Measurements from ENCODE around the gene MT4.

Gene MT4

DNA sequence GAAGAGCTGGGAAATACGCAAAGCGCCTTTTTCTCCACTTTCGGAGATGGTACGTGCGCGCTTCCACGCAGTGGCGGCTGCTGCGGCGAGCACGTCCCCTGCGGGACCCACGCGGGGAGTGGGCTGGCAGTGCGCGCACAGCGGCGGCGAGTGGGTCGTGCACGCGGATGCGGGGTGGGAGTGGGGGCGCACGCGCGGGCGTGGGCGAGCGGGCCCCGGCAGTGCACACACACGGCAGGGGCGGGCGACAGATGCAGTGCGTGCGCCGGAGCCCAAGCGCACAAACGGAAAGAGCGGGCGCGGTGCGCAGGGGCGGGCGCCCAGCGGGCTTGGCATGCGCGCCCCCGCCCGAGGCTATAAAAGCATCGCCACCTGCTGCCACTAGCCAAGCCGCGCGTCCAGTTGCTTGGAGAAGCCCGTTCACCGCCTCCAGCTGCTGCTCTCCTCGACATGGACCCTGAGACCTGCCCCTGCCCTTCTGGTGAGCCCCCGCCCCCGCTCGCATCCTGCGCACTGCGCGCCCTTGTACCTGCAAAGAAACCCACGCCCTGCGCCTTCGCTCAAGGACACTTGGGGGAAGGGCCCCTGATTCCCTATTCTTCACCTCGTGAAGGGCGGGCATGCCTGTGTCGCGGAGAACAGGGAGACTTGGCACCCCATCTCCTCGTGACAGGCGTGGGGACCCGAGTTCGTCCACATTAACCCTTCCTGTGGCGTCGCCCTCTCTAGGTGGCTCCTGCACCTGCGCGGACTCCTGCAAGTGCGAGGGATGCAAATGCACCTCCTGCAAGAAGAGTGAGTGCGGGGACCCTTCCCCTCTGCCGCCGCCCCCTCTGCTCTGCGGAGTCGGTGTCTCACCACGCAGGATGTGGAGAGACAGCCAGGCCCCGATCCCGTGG is 24.5 kb downstream of the MT4 start, which contains the start of gene MT3:
MT3 (plus strand) TSS at position 388 of the 899 bp plus-strand sequence; CDS start at position 451, 63 bp downstream.
- TF ChIP-seq CTCF (IDR thresholded peaks at IDR 0.05), result no peak
- DNase-seq (ENCODE audit: low spot score), result no peak
- Histone ChIP-seq H3K27ac (no peak within 1 kb of the TSS), H3K4me3 (peak within 1 kb of the TSS; percentile 75)

- peak; percentile 46 for DNase-seq (ENCODE audit: low spot score)
These were observed 26.6 kb downstream of the MT4 start for GRCh38 chr16:56591377-56592060.

DNA sequence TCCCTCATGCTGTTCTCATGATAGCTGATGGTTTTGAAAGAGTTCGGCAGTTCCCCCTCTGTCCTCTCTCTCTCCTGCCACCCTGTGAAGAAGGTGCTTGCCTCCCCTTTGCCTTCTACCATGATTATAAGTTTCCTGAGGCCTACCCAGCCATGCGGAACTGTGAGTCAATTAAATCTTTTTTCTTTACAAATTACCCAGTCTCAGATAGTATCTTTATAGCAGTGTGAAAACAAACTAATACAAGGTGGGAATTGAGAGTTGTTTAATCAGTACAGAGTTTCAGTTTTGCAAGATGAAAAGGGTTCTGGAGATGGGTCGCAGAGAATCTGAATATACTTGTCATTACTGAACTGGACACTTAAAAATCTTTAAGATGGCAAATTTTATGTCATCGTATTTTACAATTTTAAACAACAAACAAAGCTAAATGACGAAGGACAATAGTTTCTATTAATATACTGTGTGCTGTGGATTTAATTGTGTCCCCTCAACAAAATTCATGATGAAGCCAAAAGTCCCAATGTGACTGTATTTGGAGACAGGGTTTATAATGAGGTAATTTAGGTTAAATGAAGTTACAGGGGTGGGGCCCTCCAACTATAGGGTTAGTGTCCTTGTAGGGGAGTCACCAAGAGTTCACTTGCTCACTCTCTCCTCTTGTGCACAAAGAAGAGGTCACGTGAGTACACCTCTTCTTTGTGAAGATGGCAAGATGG is 28.9 kb downstream of the MT4 start:
- no peak for DNase-seq (ENCODE audit: low spot score)
- Histone ChIP-seq H3K27ac (no peak overlapping the region), H3K4me3 (no peak overlapping the region)
- TF ChIP-seq CTCF (IDR thresholded peaks at IDR 0.05), result no peak

More at GRCh38 chr16:56591377-56592060, 26.6 kb downstream of the MT4 start:
- no peak overlapping the region for H3K4me3 ChIP-seq
- no peak overlapping the region for H3K27ac ChIP-seq
- no peak for TF ChIP-seq CTCF (IDR thresholded peaks at IDR 0.05)

- no peak overlapping the region for H3K27ac ChIP-seq
- TF ChIP-seq CTCF (IDR thresholded peaks at IDR 0.05), result no peak
- H3K4me3 ChIP-seq, result no peak overlapping the region
- no peak for DNase-seq (ENCODE audit: low spot score)
These were observed 29.4 kb downstream of the MT4 start for GRCh38 chr16:56594292-56594619.

- H3K27ac ChIP-seq, result no peak overlapping the region
- no peak overlapping the region for H3K4me3 ChIP-seq
- no peak for TF ChIP-seq CTCF (IDR thresholded peaks at IDR 0.05)
- DNase-seq (ENCODE audit: low spot score), result no peak
These were observed 35.6 kb downstream of the MT4 start for GRCh38 chr16:56600398-56600999.

- TF ChIP-seq CTCF (IDR thresholded peaks at IDR 0.05), result no peak
- H3K4me3 ChIP-seq, result no peak overlapping the region
- no peak overlapping the region for H3K27ac ChIP-seq
- no peak for DNase-seq (ENCODE audit: low spot score)
These were observed 36.5 kb downstream of the MT4 start for GRCh38 chr16:56601325-56601724.
